HEK293 (cell line): ENCODE data around the gene SRP14.

Experiments used
- BCL11A ChIP-seq: fragments of 450-650 bp; formaldehyde crosslinking; IDR thresholded peaks from 2 replicates; pipeline ENCODE4 v1.5.1; 2016; ENCODE audit warnings: low read depth, missing biosample characterization, missing genetic modification characterization
- KLF10 ChIP-seq: fragments of 450-650 bp; IDR thresholded peaks from 2 replicates; pipeline ENCODE4 v1.5.1; 2018; ENCODE audit warnings: missing biosample characterization, mild to moderate bottlenecking, missing genetic modification characterization
- KLF8 ChIP-seq: fragments of 450-650 bp; formaldehyde crosslinking; IDR thresholded peaks from 2 replicates; pipeline ENCODE4 v1.5.1; 2016; ENCODE audit warnings: missing biosample characterization, missing genetic modification characterization
- OSR2 ChIP-seq: fragments of 450-650 bp; formaldehyde crosslinking; IDR thresholded peaks from 2 replicates; pipeline ENCODE4 v1.5.1; 2016; ENCODE audit warnings: missing biosample characterization, missing genetic modification characterization
- PRDM1 ChIP-seq: fragments of 450-650 bp; formaldehyde crosslinking; IDR thresholded peaks from 2 replicates; pipeline ENCODE4; 2016; ENCODE audit warnings: missing biosample characterization, missing genetic modification characterization
- ZBTB48 ChIP-seq: fragments of 450-650 bp; formaldehyde crosslinking; IDR thresholded peaks from 2 replicates; pipeline ENCODE4 v1.5.1; 2016; ENCODE audit warnings: missing biosample characterization, missing genetic modification characterization
- ZFHX2 ChIP-seq: fragments of 450-650 bp; formaldehyde crosslinking; conservative IDR thresholded peaks from 2 replicates; pipeline ENCODE4 v1.5.1; 2016; ENCODE audit warnings: missing biosample characterization, missing genetic modification characterization
- ZFP69B ChIP-seq: fragments of 450-650 bp; formaldehyde crosslinking; IDR thresholded peaks from 2 replicates; pipeline ENCODE4 v1.5.1; 2016; ENCODE audit warnings: missing biosample characterization, missing genetic modification characterization
- ZNF2 ChIP-seq: fragments of 450-650 bp; formaldehyde crosslinking; IDR thresholded peaks from 2 replicates; pipeline ENCODE4 v1.5.1; 2016; ENCODE audit warnings: missing biosample characterization, missing genetic modification characterization
- ZNF335 ChIP-seq: fragments of 450-650 bp; formaldehyde crosslinking; conservative IDR thresholded peaks from 2 replicates; pipeline ENCODE4 v1.5.1; 2016; ENCODE audit warnings: missing biosample characterization, missing genetic modification characterization
- ZNF518A ChIP-seq: fragments of 450-650 bp; formaldehyde crosslinking; conservative IDR thresholded peaks from 2 replicates; pipeline ENCODE4 v1.5.1; 2016; ENCODE audit warnings: low read depth, missing biosample characterization, missing genetic modification characterization
- ZNF558 ChIP-seq: fragments of 450-650 bp; formaldehyde crosslinking; IDR thresholded peaks from 2 replicates; pipeline ENCODE4 v1.5.1; 2016; ENCODE audit warnings: missing biosample characterization, missing genetic modification characterization
- ZNF560 ChIP-seq: fragments of 450-650 bp; formaldehyde crosslinking; IDR thresholded peaks from 2 replicates; pipeline ENCODE4 v1.5.1; 2017; ENCODE audit warnings: missing biosample characterization, missing genetic modification characterization, borderline replicate concordance
- ZNF561 ChIP-seq: fragments of 450-650 bp; IDR thresholded peaks from 2 replicates; pipeline ENCODE4 v1.5.1; 2018; ENCODE audit warnings: missing biosample characterization, missing genetic modification characterization, borderline replicate concordance
- ZNF629 ChIP-seq: fragments of 450-650 bp; formaldehyde crosslinking; IDR thresholded peaks from 2 replicates; pipeline ENCODE4 v1.5.1; 2017; ENCODE audit warnings: missing biosample characterization, missing genetic modification characterization
- ZNF843 ChIP-seq: fragments of 450-650 bp; formaldehyde crosslinking; IDR thresholded peaks from 2 replicates; pipeline ENCODE4 v1.5.1; 2016; ENCODE audit warnings: missing biosample characterization, missing genetic modification characterization
- TF ChIP-seq, protein P1 (sequence below): fragments of 450-650 bp; formaldehyde crosslinking; IDR thresholded peaks from 2 replicates; pipeline ENCODE4 v1.5.1; 2017; ENCODE audit warnings: missing biosample characterization, mild to moderate bottlenecking, missing genetic modification characterization, moderate library complexity
- TF ChIP-seq, protein P2 (sequence below): fragments of 450-650 bp; formaldehyde crosslinking; IDR thresholded peaks from 2 replicates; pipeline ENCODE4 v1.5.1; 2016; ENCODE audit warnings: missing biosample characterization, missing genetic modification characterization

SRP14 gene

DNA sequence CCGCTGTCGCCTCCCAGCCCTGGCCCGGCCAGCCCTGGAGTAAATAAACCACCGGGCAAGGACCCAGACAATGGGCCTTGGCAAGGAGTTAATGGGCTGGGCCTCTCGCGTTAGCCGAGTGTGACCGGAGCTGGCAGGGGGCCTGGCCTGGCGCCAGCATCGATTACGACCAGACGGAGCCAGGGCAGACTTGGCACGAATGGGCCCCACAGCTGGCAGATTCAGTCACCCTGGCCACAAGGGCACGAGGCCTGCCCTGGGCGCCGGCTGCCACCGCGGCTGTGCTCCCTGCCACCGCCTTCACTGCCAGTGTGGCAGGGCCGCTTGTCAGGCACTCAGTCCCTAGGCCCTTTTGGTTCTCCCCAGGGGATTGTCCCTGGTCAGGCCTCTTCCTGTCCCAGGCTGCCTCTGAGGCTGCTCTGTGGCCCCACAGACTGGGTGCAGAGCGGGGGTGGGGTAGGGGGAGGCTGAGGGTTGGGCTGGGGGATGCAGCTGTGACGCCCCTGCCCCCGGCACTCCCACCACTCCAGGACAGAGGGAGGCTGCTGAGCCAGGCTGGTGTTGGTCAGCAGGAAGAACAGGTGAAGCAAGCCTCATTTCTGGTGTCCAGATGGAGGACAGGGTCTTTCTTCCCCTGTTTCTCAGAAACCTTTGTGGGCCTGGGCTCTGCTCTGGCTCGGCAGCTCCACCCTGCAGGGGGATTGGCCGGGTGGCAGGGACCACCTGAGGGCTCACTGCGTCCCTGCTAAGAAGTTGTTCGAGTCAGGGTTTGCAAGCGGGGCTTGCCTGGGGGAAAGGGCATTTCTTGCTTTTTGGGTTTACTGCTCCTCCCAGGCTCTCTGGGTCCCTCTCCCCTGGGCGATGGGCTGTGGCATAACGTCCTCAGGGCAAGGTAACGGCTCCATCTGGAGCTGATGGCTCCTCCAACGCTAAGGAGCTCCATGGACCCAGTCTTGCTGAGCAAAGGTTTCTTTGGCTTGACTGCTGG lies 30.5 kb upstream of the SRP14 start (continued):
- peak; percentile 68; the same call in 1 of the 2 replicates for TF ChIP-seq KLF8 (tag by site-specific recombination)
- TF ChIP-seq ZNF629 (tag by site-specific recombination) = 0 out of 2 replicates have a peak, but pooled peaks have one; percentile 45
- TF ChIP-seq ZNF558 (tag by site-specific recombination) = no peak
- peak; percentile 98 for TF ChIP-seq ZFP69B (tag by site-specific recombination)
- peak; percentile 47 for TF ChIP-seq OSR2
- TF ChIP-seq ZNF2 (tag by site-specific recombination) = peak; percentile 74; the same call in 1 of the 2 replicates
- peak; percentile 92 for TF ChIP-seq ZNF335 (tag by site-specific recombination)
- TF ChIP-seq, protein P1, sequence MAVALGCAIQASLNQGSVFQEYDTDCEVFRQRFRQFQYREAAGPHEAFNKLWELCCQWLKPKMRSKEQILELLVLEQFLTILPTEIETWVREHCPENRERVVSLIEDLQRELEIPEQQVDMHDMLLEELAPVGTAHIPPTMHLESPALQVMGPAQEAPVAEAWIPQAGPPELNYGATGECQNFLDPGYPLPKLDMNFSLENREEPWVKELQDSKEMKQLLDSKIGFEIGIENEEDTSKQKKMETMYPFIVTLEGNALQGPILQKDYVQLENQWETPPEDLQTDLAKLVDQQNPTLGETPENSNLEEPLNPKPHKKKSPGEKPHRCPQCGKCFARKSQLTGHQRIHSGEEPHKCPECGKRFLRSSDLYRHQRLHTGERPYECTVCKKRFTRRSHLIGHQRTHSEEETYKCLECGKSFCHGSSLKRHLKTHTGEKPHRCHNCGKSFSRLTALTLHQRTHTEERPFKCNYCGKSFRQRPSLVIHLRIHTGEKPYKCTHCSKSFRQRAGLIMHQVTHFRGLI = 0 out of 2 replicates have a peak, but pooled peaks have one; percentile 24
- peak; percentile 80 for TF ChIP-seq ZNF843
- TF ChIP-seq ZNF560 (tag by site-specific recombination) = no peak
- TF ChIP-seq, protein P2, sequence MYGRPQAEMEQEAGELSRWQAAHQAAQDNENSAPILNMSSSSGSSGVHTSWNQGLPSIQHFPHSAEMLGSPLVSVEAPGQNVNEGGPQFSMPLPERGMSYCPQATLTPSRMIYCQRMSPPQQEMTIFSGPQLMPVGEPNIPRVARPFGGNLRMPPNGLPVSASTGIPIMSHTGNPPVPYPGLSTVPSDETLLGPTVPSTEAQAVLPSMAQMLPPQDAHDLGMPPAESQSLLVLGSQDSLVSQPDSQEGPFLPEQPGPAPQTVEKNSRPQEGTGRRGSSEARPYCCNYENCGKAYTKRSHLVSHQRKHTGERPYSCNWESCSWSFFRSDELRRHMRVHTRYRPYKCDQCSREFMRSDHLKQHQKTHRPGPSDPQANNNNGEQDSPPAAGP (tag by site-specific recombination) = peak; percentile 71
- 0 out of 2 replicates have a peak, but pooled peaks have one; percentile 22 for TF ChIP-seq KLF10
- 0 out of 2 replicates have a peak, but pooled peaks have one; percentile 41 for TF ChIP-seq BCL11A (tag by site-specific recombination)
- no peak for TF ChIP-seq ZNF518A
- TF ChIP-seq ZBTB48 (tag by site-specific recombination) = peak; percentile 94
- peak; percentile 60 for TF ChIP-seq ZFHX2 (tag by site-specific recombination)
- no peak for TF ChIP-seq PRDM1 (tag by site-specific recombination)
- TF ChIP-seq ZNF561 = no peak
